Colonic mucosa (tissue), 4 donors: Measurements from ENCODE around the gene CFAP161. TPM values are rescaled to one million over a fixed set of nuclear protein-coding genes. Genes with fewer than 3 reads are reported as not detected.

Source experiments
- DNase-seq: peaks from one replicate; pipeline ENCODE4 v3.0.0-alpha.2; 2020
- H3K27ac ChIP-seq: fragments of 200-600 bp; one replicate; pipeline ENCODE4 v1.8.0; 2021
- H3K27me3 ChIP-seq: fragments of 200-600 bp; one replicate; pipeline ENCODE4 v1.8.0; 2021
- H3K36me3 ChIP-seq: fragments of 200-600 bp; one replicate; pipeline ENCODE4 v1.8.0; 2021
- H3K4me1 ChIP-seq: fragments of 200-600 bp; one replicate; pipeline ENCODE4 v1.8.0; 2021; ENCODE audit warnings: mild to moderate bottlenecking
- H3K4me3 ChIP-seq: fragments of 200-600 bp; one replicate; pipeline ENCODE4 v1.8.0; 2021
- H3K9ac ChIP-seq, 2 donors: one replicate each; pipeline ENCODE4 v1.7.0; 2013; ENCODE audit warnings: control low read depth in 2 of 2, low read depth in 2 of 2, low read length in 2 of 2
- H3K9me3 ChIP-seq: fragments of 200-600 bp; one replicate; pipeline ENCODE4 v1.8.0; 2021
- CTCF ChIP-seq: fragments of 200-600 bp; IDR thresholded peaks from one replicate; pipeline ENCODE4 v1.8.0; 2022; ENCODE audit warnings: antibody characterized with exemption, mild to moderate bottlenecking
- intact Hi-C: fragments of 100-400 bp; cut with DNase I; formaldehyde crosslinking; loops from one replicate; pipeline ENCODE4 v1.14.1; 2022
- total RNA-seq, 2 donors: library from RNA; stranded (reverse); fragmentation: NEBNext Ultra II Directional in 1 of 2; extraction: Animal tissue kit (Norgen Biotek cat#: 25700) in 1 of 2; gene quantifications; one replicate each; pipeline ENCODE4 v1.2.1, GENCODE V29; 2021
- donor health status: healthy.
- donor health status: DM: no; HTN: no; CAD: no.
- donor health status: DM: no; HTN: no; CAD: no.

Gene CFAP161
- total RNA-seq, 2 donors from 2014 or later: 0.21 TPM; not detected in 1

- Histone ChIP-seq H3K9me3 (no peaks in the 10 kb centered on the region), H3K4me1 (no peaks in the 10 kb centered on the region), H3K27me3 (no peaks in the 10 kb centered on the region), H3K36me3 (no peaks in the 10 kb centered on the region), H3K4me3 (no peak overlapping the region), H3K27ac (no peak overlapping the region), H3K9ac (no peak overlapping the region)
- no peak for TF ChIP-seq CTCF
- intact Hi-C loops: loop anchor here (2.0 to 10.0 kb wide), 4 partner anchors 49 to 651 kb away; no protein-coding TSS in a partner anchor
- DNase-seq: no peak
Measured at GRCh38 chr15:81107889-81108288, 26.2 kb upstream of the CFAP161 start.

- no peak for DNase-seq
- Histone ChIP-seq H3K9ac (no peak overlapping the region), H3K4me3 (no peak overlapping the region), H3K36me3 (no peaks in the 10 kb centered on the region), H3K9me3 (no peaks in the 10 kb centered on the region), H3K4me1 (no peaks in the 10 kb centered on the region), H3K27ac (no peak overlapping the region), H3K27me3 (no peaks in the 10 kb centered on the region)
- peak; percentile 38 for TF ChIP-seq CTCF
- intact Hi-C loops: loop anchor here (5.0 to 10.0 kb wide), 3 partner anchors 49 to 651 kb away; no protein-coding TSS in a partner anchor
Measured at GRCh38 chr15:81108427-81108826, 25.6 kb upstream of the CFAP161 start.

- Histone ChIP-seq H3K36me3 (no peaks in the 10 kb centered on the region), H3K4me1 (no peaks in the 10 kb centered on the region), H3K4me3 (no peak overlapping the region), H3K9ac (no peak overlapping the region), H3K27me3 (peaks cover 4% of the 10 kb centered on the region), H3K9me3 (no peaks in the 10 kb centered on the region), H3K27ac (no peak overlapping the region)
- no peak for DNase-seq
- intact Hi-C loops: loop anchor here (10.0 kb wide), 1 partner anchor 294 kb away; no protein-coding TSS in a partner anchor
- TF ChIP-seq CTCF: no peak
Measured at GRCh38 chr15:81111018-81111417, 23.1 kb upstream of the CFAP161 start.

GRCh38 chr15:81111510-81112470 is 22.3 kb upstream of the CFAP161 start:
- Histone ChIP-seq H3K27me3 (peaks cover 4% of the 10 kb centered on the region), H3K4me3 (no peak overlapping the region), H3K9ac (no peak overlapping the region), H3K9me3 (no peaks in the 10 kb centered on the region), H3K4me1 (no peaks in the 10 kb centered on the region), H3K36me3 (no peaks in the 10 kb centered on the region), H3K27ac (no peak overlapping the region)
- intact Hi-C loops: loop anchor here (10.0 kb wide), 1 partner anchor 293 kb away; no protein-coding TSS in a partner anchor
- no peak for DNase-seq
- TF ChIP-seq CTCF: no peak

- H3K36me3 ChIP-seq: no peaks in the 10 kb centered on the region
- intact Hi-C loops: loop anchor here (10.0 kb wide), 1 partner anchor 292 kb away; no protein-coding TSS in a partner anchor
- no peak overlapping the region for H3K4me3 ChIP-seq
- no peaks in the 10 kb centered on the region for H3K9me3 ChIP-seq
- no peaks in the 10 kb centered on the region for H3K4me1 ChIP-seq
- H3K9ac ChIP-seq: no peak overlapping the region
- H3K27ac ChIP-seq: no peak overlapping the region
- DNase-seq: no peak
- H3K27me3 ChIP-seq: peaks cover 7% of the 10 kb centered on the region
- no peak for TF ChIP-seq CTCF
Measured at GRCh38 chr15:81113204-81113657, 20.8 kb upstream of the CFAP161 start.
